NOMO-1 treated with dmso at 0.1 percent for 144 hours (cell line): ENCODE results near the gene ARHGAP26.

Source experiments
- DNase-seq: peaks from one replicate; lab custom pipeline; 2025; ENCODE audit not compliant: unreplicated experiment; lab: John Stamatoyannopoulos, UW

Gene ARHGAP26

DNA sequence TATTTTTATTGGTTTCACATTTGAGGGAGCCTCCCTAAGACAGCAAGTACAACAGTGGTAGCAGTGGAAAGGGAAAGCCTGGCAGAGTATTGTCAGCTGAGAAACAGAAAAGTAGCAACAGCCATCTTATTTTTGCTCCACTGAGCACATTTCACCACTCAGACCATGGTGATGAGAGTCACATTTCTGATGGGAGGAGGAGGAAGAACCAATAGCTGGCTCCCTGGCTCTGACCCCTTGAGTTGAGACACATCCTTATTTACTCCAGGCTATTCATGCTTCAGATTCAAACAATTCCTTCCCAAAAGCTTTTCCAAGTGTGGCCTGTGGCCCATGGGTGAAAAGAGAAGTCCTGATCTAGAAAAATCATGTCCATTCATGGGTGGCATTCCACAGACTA is 236.3 kb downstream of the ARHGAP26 start:
- no peak for DNase-seq

GRCh38 chr5:143008032-143008431 is 237.9 kb downstream of the ARHGAP26 start:
- no peak for DNase-seq

DNA sequence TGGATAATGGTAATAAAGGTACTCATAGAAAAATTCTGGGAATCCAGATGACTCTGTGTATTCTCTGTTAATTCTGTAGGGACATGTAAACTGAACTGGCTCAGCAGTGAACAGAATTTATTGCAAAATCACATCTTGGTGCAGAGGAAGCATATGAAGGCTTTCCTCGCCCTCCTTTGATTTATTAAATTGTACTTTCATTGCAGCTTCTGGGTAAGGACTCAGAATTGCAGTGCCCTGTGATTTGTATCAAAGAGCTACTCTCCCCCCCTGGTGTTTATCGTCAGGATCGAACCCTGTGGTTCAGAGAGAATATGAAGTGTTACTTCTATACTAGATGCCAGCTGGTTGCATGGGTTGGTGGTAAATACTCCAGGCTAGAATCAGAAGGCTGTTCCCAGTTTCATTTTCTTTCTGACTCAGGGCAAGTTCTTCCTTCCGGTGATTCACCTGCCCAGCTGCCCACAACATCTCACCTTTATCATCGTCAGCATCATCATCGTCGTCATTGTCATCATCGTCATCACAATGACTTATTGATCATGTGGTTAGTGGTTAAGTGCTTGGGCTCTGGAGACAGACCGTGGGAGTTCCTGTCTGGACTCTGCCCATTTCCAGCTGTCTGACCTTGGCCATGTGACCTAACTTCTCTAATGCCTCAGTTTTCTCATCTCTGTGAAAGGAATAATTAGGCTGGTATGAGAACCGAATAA is 238.8 kb downstream of the ARHGAP26 start:
- no peak for DNase-seq

- DNase-seq = no peak
Observed at GRCh38 chr5:143010351-143010750, 240.2 kb downstream of the ARHGAP26 start.

DNA sequence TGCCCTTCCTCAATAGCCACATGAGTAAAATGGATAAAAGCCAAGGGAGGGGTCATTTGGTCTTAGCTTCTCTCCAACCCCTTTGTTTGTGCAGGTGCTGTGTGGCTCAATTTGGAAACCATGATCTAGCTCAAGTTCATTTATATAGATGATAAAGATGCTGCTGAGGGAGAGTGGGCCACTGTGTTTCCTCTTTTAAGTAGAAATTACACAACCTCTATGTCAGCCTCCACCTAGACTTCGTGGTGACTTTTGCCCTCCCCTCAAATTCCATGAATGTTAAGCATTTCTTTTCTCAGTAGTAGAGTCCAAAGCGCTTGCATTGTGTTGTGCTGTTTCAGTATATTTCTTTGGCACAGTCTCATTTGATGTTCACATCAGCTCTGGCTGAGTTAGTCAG is 241.4 kb downstream of the ARHGAP26 start:
- no peak for DNase-seq

- DNase-seq = no peak
Observed at GRCh38 chr5:143013176-143013891, 243.2 kb downstream of the ARHGAP26 start.

GRCh38 chr5:143014017-143014651 is 244.0 kb downstream of the ARHGAP26 start:
- no peak for DNase-seq

GRCh38 chr5:143016777-143017516 is 246.8 kb downstream of the ARHGAP26 start:
- DNase-seq = peak; percentile 37

DNA sequence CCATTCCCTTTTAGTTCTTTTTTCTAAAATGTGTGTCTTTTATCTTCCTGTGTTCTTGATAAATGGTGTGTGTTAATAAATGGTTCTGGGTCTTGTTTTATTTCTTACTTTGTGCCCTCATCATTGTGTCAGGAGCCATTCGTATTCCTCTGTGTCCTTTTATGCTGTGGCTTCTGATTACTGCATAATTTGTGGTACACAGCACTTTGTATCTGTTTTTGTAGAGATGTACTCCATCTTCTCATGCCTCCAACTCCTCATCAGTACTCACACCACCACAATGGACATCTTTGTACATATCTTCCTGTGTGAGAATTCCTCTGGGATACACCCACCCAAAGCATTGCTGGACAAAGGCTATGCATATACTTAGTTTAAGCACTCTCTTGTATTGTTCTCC is 247.4 kb downstream of the ARHGAP26 start:
- no peak for DNase-seq

DNA sequence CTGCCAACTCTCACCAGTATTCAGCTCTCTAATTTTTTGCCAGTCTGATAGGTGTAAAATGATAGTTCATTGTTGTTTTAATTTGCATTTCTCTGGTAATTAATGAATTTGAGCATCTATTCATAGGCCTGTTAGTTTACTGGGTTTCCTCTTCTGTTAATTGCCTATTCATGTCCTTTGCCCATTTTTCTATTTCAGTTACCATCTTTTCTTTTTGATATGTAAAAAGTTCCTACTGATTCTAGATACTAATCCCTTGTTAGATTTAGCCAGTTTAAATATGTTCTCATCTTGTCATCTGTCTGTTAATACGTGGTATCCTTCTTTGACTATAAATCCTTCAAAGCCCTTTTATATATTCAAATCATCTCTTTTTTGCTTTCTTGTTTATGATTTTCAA is 247.8 kb downstream of the ARHGAP26 start:
- no peak for DNase-seq

GRCh38 chr5:143019157-143019556 is 249.0 kb downstream of the ARHGAP26 start:
- DNase-seq = no peak

- no peak for DNase-seq
Observed at GRCh38 chr5:143019614-143020515, 249.7 kb downstream of the ARHGAP26 start.

- DNase-seq = no peak
Observed at GRCh38 chr5:143021595-143021994, 251.4 kb downstream of the ARHGAP26 start.

GRCh38 chr5:143023411-143024096 is 253.4 kb downstream of the ARHGAP26 start:
- DNase-seq = no peak

- no peak for DNase-seq
Observed at GRCh38 chr5:143024228-143024920, 254.2 kb downstream of the ARHGAP26 start.

GRCh38 chr5:143025376-143025775 is 255.2 kb downstream of the ARHGAP26 start:
- no peak for DNase-seq

- no peak for DNase-seq
Observed at GRCh38 chr5:143025971-143026370, 255.8 kb downstream of the ARHGAP26 start.

DNA sequence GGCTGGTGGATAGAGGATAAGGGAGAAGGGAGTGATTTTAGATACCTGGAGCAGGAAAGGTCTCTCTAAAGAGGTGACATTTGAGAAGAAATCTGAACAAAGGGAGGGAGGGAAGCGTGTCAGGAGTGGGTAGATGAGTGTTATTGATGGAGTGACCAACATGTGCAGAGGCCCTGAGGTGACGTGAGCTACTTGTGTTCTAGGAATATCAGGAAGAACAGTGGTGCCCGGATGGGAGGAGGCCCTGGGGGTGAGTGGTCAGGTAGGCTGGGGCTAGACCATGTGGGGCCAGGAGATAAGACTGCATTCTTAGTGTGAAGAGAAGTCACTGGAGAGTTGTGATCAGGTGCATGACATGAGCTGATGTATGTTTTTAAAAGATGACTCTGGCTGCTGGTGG is 256.2 kb downstream of the ARHGAP26 start:
- DNase-seq = no peak

GRCh38 chr5:143029293-143029692 is 259.1 kb downstream of the ARHGAP26 start:
- no peak for DNase-seq
